ENCODE measurements around the gene ADAMTS13. TPM values are rescaled to one million over a fixed set of nuclear protein-coding genes. Genes with fewer than 3 reads are reported as not detected.
A peak's percentile ranks its signal among the peaks of the same experiment; 100 is the strongest.
"Not testable (repeated sequence)": the region's sequence is repeated elsewhere in the genome, so short reads cannot be mapped to it uniquely, and the experiment has no call there.

The ADAMTS13 gene
- total RNA-seq, 1 donor from 2014 or later = 3.1 TPM

DNA sequence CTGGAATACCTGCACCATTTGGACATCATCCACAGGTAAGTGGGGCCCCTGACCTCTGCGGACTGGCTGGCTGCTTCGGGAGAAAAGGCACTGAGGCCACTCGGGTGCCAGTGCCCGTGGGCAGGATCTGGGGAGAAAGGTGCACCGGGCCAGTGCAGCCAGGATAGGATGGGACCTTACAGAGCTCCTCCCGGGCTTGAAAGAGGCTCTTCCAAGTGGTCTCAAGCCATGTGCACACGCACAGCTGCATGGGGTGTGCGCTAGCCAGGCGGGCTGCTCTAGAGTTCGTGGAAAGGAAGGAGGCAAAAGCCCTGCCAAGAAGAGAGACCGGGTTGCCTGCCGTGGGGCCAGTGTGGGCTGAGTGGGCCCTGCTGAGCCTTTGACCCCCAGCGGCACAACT, 32.6 kb upstream of the ADAMTS13 start:
- DNase-seq = no peak
- intact Hi-C loops (cut with micrococcal nuclease) = no loop called here
- ATAC-seq = no peak

DNA sequence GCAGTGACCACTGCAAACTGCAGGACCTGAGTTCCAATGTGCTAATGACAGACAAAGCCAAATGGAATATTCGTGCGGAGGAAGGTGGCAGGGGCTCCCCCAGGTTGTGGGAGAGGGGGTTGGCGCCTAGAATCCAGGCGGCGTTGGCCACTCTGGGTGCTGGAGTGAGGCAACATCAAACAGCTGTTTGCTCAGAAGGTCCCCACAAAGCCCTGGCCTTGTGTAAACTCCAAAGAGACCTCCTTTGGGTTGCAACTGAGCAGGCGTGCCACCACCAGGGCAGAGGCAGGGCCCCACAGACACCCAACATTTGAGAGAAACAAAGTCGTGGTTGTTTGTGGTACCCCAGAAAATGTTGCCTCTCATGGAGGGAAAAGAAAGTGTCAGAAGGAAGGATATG, 31.5 kb upstream of the ADAMTS13 start:
- no peak for DNase-seq
- intact Hi-C loops (cut with micrococcal nuclease) = no loop called here
- no peak for ATAC-seq

DNA sequence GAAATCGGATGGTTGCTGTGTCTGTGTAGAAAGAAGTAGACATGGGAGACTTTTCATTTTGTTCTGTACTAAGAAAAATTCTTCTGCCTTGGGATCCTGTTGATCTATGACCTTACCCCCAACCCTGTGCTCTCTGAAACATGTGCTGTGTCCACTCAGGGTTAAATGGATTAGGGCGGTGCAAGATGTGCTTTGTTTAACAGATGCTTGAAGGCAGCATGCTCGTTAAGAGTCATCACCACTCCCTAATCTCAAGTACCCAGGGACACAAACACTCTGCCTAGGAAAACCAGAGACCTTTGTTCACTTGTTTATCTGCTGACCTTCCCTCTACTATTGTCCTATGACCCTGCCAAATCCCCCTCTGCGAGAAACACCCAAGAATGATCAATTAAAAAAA, 30.7 kb upstream of the ADAMTS13 start:
- DNase-seq; intact Hi-C loops (cut with micrococcal nuclease); ATAC-seq: not testable (repeated sequence)

DNA sequence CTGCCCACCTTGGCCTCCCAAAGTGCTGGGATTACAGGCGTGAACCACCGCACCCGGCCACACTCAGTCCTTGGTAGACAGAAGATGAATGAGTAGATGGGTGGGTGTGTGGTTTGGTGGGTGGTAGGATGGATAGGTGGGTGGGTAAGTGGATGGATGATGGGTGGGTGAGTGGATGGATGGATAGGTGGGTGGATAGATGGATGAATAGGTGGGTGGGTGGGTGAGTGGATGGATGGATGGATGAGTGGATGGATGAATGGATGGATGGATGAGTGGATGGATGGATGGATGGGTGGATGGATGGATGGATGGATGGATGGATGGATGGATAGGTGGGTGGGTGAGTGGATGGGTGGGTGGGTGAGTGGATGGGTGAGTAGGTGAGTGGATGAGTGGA, 29.9 kb upstream of the ADAMTS13 start:
- intact Hi-C loops (cut with micrococcal nuclease); DNase-seq; ATAC-seq: not testable (repeated sequence)

DNA sequence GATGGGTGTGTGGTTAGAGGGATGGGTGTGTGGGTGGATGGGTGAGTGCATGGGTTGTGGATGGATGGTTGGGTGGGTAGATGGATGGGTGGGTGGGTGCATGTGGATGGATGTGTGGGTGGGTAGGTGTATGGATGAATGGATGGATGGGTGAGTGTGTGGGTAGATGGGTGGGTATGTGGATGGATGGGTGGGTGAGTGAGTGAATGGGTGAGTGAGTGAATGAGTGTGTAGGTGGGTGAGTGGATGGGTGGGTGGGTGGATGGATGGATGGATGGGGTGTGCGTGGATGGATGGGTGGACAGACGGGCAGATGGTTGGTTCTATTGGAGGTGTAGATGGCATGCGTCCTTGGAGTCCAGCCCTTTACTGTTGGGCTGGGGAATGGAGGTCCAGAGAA, 28.8 kb upstream of the ADAMTS13 start:
- DNase-seq (no peak), ATAC-seq (no peak)
- intact Hi-C loops (cut with micrococcal nuclease) = no loop called here

DNA sequence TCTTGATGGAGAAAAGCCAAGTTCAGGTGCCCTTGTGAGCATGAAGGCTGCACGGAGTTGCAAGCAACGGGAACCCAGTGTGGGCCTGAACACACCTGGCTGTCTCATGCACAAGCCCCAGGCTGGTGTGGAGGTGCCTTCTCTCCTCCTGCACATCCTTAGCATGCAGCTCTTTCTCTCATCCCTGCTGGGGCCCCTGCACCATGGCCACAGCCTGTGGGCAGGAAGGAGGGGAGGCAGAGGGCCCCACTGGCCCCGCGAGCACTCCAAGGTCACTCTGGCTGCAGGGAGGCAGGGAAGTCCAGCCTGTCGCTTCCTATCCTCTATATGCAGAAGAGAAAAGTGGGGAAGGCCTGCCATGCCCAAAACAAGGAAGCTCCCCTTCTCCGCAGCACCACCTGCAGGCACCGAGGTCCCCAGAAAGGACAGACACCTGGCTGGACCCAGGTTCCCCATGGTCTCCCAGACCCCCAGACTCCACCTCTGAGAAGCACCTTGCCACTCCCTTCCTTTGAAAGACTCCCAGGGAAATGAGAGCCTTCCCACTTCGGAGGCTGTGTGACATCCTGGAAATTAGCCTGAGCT, 27.4 kb upstream of the ADAMTS13 start:
- DNase-seq (no peak), ATAC-seq (no peak)
- intact Hi-C loops (cut with micrococcal nuclease) = no loop called here

DNA sequence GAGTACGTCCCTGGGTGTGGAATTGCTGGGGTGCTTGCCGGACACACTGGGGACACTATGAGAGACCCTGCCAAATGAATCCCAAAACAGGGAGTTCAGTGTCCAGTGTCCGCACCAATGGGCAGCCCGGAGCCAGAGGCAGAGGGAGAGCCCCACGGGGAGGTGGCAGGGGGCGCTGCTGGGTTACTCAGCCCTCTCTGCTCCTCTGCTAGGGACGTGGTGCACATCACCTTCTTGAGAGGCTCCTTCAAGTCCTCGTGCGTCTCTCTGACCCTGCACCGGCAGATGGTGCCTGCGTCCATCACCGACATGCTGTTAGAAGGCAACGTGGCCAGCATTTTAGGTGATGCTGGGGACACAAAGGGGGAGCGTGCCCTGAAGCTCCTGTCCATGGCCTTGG, 25.2 kb upstream of the ADAMTS13 start:
- ATAC-seq (peak; percentile 15), DNase-seq (no peak)
- intact Hi-C loops (cut with micrococcal nuclease) = no loop called here

DNA sequence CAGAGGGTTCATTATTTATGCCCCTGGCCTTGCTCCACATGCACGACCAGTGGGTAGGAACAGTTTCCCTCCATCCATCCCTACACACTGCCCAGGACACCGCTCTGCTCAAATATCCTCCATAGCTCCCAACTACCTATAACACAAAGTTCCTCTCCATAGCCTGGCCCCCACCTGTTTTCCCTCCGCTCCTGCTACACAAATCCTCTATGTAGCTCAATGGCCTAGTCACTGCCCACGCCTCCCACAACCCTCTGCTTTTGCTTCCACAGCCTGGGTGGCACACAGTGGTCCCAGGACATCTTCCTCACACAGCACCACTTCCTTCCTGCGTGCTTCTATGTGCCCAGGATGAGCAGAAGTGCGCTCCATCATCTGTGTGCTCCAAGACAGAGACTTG, 24.8 kb upstream of the ADAMTS13 start:
- DNase-seq (no peak), ATAC-seq (no peak)
- intact Hi-C loops (cut with micrococcal nuclease) = no loop called here

DNA sequence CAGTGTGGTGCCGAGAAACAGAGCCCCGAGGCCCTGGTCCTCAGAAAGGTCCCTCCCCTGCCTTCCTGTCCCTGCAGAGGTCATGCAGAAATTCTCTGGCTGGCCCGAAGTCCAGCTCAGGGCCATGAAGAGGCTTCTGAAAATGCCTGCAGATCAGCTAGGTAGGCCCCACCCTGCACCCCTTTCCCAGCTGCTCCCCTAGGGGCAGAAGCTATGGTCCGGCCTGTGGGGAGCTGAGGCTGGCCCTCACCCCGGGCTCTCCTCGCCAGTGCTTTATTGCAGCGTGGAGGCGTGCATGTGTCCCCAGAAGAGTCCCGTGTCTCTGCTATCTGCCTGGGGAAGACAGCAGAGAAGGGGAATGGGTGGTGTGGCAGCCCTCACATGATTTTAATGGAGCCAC, 24.3 kb upstream of the ADAMTS13 start:
- ATAC-seq (no peak), DNase-seq (no peak)
- intact Hi-C loops (cut with micrococcal nuclease) = no loop called here

DNA sequence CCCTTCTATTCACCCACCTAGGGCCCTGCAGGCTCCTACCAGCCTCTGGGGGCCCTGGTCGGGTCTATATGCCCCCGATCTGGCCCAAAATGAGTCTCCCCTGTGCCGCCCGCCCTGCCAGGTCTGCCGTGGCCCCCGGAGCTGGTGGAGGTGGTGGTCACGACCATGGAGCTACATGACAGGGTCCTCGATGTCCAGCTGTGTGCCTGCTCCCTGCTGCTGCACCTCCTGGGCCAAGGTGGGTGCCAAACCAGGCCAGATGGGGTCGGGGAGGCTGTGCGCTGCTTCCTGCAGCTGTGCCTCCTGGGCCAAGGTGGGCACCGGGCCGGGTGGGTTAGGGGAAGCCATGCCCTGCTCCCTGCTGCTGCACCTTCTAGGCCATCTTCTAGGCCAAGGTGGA, 21.9 kb upstream of the ADAMTS13 start:
- no peak for ATAC-seq
- intact Hi-C loops (cut with micrococcal nuclease) = loop anchor here (10.0 kb wide), 2 partner anchors 85 to 325 kb away; no protein-coding TSS in a partner anchor

DNA sequence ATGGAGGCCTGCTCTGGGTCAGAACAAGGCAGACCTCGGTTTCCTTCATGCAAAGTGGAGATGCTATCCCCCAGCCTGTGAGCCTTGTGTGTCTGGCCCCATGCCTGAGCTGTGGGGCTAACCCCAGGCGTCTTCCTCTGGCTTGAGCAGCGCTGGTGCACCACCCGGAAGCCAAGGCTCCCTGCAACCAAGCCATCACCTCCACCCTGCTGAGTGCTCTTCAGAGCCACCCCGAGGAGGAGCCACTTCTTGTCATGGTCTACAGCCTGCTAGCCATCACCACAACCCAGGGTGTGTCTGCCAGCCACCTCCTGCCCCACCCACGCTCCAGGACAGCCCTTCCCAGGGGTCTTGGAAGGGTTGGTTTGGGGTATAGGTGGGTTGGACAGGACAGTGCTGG, 20.6 kb upstream of the ADAMTS13 start:
- ATAC-seq = no peak
- intact Hi-C loops (cut with micrococcal nuclease) = loop anchor here (10.0 kb wide), 2 partner anchors 83 to 323 kb away; no protein-coding TSS in a partner anchor
- no peak for DNase-seq

More for the DNA sequence above, 21.9 kb upstream of the ADAMTS13 start:
- DNase-seq = no peak

DNA sequence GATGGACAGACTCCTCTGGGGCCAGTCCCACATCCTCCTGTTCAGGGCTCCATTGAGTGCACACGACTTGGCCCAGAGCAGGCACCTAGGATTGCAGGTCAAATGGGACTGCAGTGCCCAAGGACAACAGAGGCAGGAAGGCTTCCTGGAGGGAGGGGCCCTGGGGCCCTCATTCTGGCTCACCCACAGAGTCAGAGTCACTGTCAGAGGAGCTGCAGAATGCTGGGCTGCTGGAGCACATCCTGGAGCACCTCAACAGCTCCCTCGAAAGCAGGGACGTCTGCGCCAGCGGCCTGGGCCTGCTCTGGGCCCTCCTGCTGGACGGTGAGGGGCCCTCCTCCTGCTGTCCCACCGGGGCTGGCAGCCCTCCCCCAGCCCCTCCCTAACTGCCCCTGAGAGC, 19.5 kb upstream of the ADAMTS13 start:
- DNase-seq = no peak
- ATAC-seq = no peak
- intact Hi-C loops (cut with micrococcal nuclease) = loop anchor here (10.0 kb wide), 2 partner anchors 82 to 322 kb away; no protein-coding TSS in a partner anchor

DNA sequence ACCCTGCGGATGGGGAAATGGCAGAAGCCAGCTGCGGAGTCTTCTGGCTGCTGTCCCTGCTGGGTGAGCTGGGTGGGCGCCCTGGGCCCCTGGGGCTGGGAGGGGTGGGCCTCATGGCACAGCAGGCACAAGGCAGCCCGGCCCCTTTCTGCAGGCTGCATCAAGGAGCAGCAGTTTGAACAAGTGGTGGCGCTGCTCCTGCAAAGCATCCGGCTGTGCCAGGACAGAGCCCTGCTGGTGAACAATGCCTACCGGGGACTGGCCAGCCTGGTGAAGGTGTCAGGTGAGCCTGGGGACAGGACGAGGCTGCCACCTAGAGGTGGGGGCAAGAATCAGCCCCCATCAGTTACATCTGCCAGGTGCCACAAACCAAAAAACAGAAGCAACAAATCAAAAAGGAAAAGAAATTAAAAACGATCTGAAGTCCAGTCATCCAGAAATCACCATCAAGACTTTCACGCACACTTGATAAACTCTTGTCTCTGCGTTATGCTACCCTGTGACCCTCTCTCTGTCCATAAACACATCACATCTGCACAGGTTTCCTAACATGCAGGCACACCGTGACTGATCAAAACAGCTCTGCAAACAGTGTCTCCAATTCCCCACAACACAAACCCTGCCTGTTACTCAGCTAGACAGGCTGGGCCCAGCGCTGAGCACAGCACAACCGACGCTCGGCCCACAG, 18.3 kb upstream of the ADAMTS13 start:
- DNase-seq (no peak), ATAC-seq (no peak)
- intact Hi-C loops (cut with micrococcal nuclease) = loop anchor here (10.0 kb wide), 2 partner anchors 81 to 321 kb away; no protein-coding TSS in a partner anchor

DNA sequence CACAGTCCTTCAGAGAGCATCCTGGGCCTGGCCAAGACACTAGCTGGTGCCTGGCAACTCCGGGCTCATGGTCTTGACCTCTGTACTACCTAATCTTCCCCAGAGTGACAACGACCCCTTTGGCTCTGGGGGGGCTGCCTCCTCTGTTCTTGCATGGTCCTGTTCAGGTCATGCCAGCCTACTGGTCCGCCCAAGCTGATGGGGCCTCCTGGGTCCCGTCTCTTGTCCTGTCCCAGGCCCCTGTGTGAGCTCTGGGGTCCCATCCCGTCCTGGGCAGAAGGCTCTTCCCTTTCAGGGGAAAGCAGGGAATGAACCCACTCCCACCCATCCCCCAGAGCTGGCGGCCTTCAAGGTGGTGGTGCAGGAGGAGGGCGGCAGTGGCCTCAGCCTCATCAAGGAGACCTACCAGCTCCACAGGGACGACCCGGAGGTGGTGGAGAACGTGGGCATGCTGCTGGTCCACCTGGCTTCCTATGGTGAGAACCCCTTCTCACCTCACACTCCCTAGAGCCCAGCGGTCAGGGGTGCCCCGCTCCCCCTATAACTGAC, 17.6 kb upstream of the ADAMTS13 start:
- ATAC-seq = no peak
- DNase-seq = no peak
- intact Hi-C loops (cut with micrococcal nuclease) = loop anchor here (10.0 kb wide), 2 partner anchors 80 to 320 kb away; no protein-coding TSS in a partner anchor

DNA sequence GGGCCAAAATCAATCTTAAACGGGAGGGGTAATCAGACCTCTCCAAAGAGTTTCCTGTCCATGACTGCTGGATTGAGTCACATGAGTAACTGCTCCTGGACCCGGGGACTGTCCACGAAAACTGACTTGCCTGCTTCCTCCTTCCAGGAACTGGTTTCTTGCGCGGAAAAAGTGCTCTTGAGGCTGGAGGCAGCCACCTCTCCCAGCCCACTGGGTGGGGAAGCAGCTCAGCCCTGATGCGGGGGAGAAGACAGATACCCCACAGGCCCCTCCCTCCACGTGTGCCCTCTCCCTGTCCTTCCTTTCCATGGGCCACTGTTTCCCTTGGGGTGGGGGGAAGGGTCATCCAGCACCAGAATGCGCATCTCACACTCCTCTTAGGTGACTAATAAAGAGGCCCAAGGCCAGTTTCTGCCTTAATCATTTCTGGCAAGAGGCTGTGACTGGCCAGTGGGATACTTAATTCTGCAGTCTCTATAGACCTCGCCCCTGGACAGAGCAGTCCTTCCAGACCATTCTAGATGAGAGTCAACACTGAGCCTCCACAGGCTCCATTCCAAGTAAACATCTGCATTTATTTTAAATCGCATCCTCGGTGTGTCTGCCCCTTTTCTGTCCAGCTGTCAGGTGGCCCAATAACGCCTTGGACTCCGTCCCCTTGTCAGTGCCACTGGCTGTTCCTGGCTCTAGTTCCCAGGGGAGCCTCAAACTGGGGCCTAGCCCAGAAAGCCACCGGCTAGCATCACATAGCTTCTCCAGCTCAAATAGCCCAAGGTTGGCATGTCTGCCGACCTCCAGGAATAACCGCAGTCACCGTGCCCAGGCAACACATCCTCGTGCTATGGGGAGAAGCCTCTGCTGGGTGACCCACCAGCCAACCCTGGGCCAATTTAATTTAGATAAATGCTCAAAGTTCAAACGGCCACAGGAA, 16.4 kb upstream of the ADAMTS13 start:
- intact Hi-C loops (cut with micrococcal nuclease) = loop anchor here (10.0 kb wide), 2 partner anchors 79 to 319 kb away; no protein-coding TSS in a partner anchor
- DNase-seq (no peak), ATAC-seq (peak; percentile 50)

DNA sequence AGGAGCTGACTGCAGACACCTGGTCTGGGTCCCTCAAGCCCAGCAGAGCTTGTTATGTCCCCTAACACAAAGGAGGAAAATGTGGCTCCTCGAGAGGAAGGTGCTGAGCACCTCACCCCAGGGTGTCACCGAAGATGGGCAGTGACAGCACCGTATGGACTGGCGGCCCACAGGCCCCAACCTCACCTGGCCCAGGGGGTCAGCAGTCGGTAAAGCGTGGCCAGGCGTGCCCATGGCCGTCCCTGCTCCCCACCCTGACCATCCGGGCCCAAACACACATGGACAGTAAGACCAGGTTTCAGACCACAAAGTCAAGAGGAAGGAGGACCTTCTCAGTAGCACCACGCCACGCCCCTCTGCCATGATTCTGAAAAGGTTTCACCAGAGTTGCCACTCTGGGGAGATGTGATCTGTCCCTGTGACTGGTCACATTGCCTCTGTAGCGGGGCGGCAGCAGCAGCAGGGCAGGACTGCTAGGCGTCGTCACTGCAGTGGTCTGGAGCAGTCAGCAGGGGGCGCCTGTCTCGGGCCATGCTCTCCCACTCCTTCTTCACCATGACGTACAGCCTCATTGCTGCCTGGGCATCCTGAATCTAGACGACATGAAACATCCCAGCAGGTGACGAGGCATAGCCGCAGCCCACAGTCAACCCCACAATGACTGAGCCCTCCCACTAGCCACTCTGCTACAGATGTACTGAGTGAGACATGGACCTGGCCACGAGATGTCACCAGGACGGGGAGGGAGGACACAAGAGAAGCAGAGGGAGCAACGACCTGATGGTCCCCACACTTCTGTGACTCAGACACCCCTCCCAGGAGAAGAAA, 15.5 kb upstream of the ADAMTS13 start:
- intact Hi-C loops (cut with micrococcal nuclease) = loop anchor here (10.0 kb wide), 2 partner anchors 78 to 318 kb away; no protein-coding TSS in a partner anchor
- DNase-seq = peak; percentile 81
- ATAC-seq = peak; percentile 82

DNA sequence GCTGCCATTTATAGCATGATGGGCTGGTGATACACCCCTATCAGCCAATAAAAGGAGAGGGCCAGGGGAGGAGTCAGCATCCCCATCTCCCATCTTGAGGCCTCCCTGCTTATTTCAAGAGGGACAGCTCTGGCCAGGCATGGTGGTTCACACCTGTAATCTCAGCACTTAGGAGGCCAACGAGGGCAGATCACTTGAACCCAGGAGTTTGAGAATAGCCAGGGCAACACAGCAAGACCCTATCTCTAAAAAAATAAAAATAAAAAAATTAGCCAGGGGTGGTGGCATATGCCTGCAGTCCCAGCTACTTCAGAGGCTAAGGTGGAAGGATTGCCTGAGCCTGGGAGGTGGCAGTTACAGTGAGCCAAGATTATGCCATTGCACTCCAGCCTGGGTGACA, 14.1 kb upstream of the ADAMTS13 start:
- ATAC-seq (no peak), DNase-seq (no peak)
- intact Hi-C loops (cut with micrococcal nuclease) = loop anchor here (10.0 kb wide), 2 partner anchors 77 to 317 kb away; no protein-coding TSS in a partner anchor

DNA sequence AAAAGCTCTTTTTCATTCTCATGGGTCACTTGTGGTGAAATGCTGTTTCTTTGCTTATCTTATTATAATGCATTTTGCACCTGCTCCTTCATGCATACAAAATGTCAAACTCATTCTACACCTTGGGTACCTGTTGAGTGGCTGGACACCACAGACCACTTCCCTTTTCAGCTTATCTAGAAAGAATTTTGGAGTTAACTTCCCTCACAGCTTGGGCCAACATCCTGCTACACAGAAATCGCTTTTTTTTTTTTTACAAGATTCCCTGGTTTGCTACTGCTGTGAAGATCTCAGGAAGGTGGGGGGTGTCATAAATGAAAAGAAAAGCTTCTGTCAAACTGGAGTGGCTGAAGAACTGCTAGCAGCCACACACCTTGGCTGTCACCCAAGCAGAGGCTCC, 7.0 kb upstream of the ADAMTS13 start:
- ATAC-seq = no peak
- no peak for DNase-seq
- intact Hi-C loops (cut with micrococcal nuclease) = no loop called here
